GM21825 (cell line): ENCODE data around the gene RPS6KB1.
"Not testable (repeated sequence)": the region's sequence is repeated elsewhere in the genome, so short reads cannot be mapped to it uniquely, and the experiment has no call there.

Source experiments
- ATAC-seq: cut with Tn5 transposase; IDR thresholded peaks from one replicate; pipeline ENCODE4 v1.9.1; 2021; ENCODE audit warnings: mild to moderate bottlenecking, moderate library complexity; ENCODE audit not compliant: unreplicated experiment

The RPS6KB1 gene

GRCh38 chr17:59892924-59893675, at the start of gene RPS6KB1, which contains the start of gene TUBD1:
Gene RPS6KB1, plus strand, starts transcription at chr17:59893121. Its CDS starts 64 bp downstream, at chr17:59893185.
Gene TUBD1, minus strand, starts transcription at chr17:59892943. Its CDS starts 1,941 bp downstream, at chr17:59891002.
- ATAC-seq: peak; percentile 82

GRCh38 chr17:59844884-59845594, 47.9 kb upstream of the RPS6KB1 start:
- no peak for ATAC-seq

DNA sequence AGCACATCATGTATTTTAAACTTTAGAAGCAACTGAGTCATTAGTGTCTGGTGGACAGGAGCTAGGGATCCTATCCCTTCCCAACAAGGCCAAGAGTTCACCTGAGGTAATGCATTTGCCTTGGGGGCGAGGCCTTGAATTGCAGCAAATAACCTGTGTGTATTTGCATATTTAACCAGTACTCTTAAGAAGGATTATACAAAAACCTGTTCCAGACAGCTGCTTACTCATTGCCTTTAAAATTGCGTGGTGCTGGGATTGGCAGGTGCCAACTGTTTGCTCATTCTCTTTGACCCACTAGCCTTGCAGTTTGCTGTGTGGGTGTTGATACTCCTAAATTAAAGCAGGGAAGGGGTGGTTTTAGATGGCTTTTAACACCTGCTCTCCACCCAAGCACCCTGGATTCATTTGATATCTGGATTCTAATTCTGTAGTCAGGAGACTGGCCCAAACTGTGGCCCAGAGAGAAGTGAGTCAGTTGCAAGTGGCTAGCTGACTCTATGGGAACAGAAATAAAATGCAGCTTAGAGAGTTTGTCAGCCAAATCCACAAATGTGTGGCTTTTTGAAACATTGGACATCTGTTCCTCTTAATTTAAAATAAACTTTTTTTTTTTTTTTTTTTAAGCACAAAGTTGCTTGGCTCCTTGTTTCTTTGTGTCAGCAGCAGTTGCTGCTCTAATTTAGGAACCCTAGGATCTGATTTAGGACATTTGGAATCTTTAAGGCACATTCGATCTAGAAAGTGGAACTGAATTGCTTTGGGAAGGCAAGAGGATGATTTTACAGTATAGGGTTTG, 47.1 kb upstream of the RPS6KB1 start:
- no peak for ATAC-seq

DNA sequence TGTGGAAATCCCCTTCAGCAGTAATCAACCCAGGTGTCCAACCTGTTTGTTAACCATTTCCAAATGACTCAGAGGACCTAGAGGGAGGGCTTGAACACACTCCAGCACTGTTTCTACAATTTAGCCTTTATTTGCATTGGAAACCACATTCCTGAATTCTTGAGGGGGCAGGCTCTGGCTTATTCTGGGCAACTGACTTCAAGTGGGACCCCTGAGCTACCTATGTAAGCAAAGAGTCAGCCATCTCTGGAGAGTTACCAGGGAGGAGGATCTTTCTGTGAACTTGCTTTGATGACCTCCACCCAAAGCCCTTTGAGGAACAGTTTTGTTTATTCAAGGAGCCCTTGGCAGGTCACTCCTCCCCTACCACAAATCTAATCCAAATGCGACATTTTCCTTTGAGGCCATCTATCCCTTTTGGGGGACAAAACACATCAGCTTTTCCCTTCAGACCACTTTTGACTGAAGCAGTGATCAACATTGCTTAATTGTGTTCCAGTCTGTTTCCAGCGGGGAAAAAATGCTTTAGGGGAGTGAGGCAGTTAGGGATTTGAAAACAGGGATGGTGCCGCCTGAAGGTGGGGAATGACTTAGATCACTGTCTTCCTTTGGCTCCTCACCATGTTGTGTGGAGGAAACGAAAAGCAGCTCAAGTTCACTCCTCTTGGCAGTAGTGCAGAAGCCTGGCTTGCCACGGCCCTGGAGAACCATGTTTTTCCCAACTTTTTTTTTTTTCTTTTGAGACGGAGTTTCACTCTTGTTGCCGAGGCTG, 46.3 kb upstream of the RPS6KB1 start:
- peak; percentile 46 for ATAC-seq

DNA sequence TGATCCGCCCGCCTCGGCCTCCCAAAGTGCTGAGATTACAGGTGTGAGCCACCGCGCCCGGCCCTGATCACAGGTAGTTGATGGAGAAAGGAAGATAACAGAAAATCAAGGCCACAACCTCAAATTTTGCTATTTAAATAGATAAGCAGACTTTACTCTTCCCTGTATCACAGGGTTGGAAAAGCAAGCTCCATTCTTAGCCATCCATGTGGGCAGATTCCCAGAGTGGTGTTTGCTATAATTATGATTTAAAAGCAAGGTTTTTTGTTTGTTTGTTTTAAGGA, 44.6 kb upstream of the RPS6KB1 start:
- ATAC-seq: no peak

DNA sequence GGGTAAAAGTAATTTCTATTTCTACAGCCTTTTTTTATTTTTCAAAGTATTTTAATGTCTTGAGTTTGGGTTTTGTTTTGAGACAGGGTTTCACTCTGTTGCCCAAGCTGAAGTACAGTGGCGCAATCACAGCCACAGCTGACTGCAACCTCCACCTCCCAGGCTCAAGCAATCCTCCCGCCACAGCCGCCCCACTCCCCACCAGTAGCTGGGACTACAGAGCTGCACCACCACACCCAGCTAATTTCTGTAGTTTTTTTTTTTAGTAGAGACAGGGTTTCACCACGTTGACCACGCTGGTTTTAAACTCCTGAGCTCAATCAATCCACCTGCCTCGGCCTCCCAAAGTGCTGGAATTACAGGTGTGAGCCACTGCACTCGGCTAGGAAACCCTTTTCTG, 44.1 kb upstream of the RPS6KB1 start:
- no peak for ATAC-seq

DNA sequence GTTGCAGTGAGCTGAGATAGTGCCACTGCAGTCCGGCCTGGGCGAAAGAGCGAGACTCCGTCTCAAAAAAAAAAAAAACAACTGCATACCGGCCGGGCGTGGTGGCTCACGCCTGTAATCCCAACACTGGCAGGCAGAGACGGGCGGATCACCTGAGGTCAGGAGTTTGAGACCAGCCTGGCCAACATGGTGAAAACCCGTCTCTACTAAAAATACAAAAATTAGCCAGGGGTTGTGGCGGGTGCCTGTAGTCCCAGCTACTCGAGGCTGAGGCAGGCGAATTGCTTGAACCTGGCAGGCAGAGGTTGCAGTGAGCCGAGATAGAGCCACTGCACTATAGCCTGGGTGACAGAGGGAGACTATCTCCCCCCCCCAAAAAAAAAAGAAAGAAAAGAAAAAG, 42.6 kb upstream of the RPS6KB1 start:
- ATAC-seq: not testable (repeated sequence)

DNA sequence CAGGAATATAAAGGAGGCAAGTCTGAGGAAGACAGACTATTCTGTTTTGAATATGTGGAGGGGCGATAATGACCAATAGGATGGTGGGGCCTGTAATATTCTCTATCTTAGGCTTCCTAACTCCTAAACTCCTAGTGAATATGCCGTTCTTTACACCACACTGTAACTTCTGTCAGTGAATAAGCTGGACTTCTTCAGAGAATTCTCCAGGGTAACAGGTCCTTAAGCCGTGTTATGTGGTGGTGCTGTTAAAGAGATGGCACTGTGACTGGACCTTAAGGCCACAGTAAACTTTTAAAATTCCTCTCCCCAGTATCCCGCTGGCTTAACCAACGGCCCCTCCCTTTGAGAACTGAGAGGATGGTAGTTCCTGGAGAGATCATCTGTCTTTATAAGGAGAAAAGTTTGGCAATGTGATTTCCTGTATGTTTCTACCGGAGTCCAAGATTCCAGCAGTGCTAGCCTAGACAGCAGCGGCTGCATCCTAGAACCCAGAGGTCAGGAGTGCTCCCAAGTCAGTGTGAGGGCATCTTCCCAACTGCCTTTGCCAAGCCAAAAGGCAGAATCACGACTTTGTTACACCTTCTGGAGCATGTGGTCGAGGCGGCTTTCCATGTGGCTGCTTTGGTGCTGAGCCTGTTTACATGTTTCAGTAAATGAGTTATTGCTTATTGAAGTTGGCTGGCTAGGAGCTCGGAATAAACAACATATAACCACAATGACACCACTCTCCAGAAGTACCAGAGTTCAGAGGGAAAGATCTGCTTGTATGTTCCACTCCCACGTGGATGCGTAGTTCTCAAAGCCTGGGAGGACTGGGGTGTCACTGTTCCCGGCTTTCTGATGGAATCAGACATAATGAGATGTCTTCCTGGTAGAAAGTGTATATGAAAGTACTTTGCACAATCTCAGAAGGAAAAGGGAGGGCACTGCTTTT, 41.2 kb upstream of the RPS6KB1 start:
- no peak for ATAC-seq

DNA sequence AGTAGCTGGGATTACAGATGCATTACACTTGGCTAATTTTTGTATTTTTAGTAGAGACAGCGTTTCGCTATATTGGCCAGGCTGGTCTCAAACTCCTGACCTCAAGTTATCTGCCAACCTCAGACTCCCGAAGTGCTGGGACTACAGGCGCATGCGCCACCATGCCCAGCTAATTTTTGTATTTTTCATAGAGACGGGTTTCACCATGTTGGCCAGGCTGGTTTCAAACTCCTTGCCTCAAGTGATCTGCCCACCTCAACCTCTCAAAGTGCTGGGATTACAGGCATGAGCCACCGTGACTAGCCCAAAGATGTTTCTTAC, 40.1 kb upstream of the RPS6KB1 start:
- ATAC-seq: not testable (repeated sequence)

GRCh38 chr17:59853168-59853918, 39.6 kb upstream of the RPS6KB1 start:
- no peak for ATAC-seq

GRCh38 chr17:59853919-59854729, 38.8 kb upstream of the RPS6KB1 start:
- ATAC-seq: not testable (repeated sequence)

DNA sequence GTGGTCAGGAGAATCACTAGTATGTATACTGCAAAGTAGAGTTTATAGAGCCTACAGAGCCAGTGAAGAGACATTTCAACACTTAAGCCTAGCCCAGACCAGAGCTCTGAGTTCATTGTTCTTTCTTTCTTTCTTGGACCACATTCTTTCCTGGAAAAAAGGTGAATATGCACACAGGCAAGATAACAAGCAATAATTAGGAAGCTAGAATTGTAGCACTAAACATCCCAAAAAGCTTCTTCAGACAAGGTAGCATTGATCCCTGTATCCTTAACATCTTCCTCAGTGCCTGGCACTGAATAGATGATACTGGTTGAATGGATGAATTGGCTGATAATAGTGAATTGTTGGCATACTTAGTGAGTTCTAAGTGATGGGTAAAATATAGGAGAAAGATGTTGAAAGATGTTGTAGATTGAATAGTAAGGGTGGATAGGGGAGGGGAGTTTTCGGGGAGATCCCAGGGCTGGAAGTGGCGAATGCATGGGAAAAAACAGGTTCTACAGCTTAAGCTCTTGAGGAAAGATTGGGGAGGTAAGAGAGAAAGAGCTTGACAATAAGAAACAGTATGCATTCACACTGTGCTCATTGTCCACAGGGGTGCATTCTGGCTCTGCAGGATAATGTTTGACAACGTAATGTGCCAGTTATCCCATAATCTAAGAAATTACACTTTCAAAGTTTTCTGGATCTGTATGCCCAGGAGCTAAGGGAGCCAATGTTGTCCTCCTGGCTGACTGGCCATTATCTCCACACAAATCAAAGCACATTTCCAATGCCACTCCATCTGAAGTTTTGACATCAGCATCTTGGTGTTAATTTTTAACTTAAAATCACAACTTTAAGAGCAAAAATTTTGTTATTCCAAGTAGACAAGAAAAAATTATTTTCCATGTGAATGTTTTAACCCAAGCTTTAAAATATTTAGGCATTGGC, 35.8 kb upstream of the RPS6KB1 start:
- ATAC-seq: no peak

GRCh38 chr17:59858167-59858816, 34.6 kb upstream of the RPS6KB1 start:
- no peak for ATAC-seq

DNA sequence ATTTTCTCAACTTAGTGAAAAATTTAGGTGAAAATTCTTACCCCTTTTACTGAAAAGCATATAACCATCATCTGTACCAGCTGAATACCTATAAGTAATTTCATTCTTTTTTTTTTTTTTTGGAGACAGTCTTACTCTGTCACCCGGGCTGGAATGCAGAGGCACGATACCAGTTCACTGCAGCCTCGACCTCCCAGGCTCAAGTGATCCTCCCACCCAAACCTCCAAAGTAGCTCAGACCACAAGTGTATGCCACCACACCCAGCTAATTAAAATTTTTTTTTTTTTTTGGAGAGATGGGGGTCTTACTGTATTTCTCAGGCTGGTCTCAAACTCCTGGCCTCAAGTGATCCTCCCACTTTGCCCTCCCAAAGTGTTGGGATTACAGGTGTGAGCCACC, 34.0 kb upstream of the RPS6KB1 start:
- ATAC-seq: no peak

- no peak for ATAC-seq
Observed at GRCh38 chr17:59859444-59860025, 33.4 kb upstream of the RPS6KB1 start.

- no peak for ATAC-seq
Observed at GRCh38 chr17:59863616-59864015, 29.3 kb upstream of the RPS6KB1 start.

- no peak for ATAC-seq
Observed at GRCh38 chr17:59869941-59870218, 23.0 kb upstream of the RPS6KB1 start.
